Measurements from ENCODE around the gene USP10.

DNA sequence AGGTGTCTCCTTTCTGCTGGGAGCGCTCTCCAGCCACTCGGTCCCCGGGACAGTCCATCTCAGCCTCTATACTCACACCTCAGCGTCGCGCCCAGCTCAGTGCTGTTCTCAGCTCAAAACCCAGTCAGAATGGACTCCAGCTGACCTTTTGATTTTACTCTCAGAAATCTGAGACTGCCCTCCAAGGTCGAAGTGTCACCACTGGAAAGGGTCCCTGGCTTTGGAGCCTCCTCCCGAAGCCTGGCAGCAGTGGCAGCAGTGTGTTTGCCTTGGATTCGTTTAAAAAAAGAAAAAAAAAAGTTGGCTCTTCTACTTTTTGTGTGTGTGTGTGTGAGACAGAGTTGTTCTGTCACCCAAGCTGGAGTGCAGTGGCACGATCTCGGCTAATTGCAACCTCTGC lies 41.1 kb upstream of the USP10 start:
- TF ChIP-seq, protein P1, sequence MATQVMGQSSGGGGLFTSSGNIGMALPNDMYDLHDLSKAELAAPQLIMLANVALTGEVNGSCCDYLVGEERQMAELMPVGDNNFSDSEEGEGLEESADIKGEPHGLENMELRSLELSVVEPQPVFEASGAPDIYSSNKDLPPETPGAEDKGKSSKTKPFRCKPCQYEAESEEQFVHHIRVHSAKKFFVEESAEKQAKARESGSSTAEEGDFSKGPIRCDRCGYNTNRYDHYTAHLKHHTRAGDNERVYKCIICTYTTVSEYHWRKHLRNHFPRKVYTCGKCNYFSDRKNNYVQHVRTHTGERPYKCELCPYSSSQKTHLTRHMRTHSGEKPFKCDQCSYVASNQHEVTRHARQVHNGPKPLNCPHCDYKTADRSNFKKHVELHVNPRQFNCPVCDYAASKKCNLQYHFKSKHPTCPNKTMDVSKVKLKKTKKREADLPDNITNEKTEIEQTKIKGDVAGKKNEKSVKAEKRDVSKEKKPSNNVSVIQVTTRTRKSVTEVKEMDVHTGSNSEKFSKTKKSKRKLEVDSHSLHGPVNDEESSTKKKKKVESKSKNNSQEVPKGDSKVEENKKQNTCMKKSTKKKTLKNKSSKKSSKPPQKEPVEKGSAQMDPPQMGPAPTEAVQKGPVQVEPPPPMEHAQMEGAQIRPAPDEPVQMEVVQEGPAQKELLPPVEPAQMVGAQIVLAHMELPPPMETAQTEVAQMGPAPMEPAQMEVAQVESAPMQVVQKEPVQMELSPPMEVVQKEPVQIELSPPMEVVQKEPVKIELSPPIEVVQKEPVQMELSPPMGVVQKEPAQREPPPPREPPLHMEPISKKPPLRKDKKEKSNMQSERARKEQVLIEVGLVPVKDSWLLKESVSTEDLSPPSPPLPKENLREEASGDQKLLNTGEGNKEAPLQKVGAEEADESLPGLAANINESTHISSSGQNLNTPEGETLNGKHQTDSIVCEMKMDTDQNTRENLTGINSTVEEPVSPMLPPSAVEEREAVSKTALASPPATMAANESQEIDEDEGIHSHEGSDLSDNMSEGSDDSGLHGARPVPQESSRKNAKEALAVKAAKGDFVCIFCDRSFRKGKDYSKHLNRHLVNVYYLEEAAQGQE (IDR thresholded peaks at IDR 0.05; ENCODE audit: insufficient read depth in 1 of 2, low read depth in 2 of 2, low read length in 2 of 2): no peak
- TF ChIP-seq POLR2AphosphoS5 (IDR thresholded peaks at IDR 0.05; ENCODE audit: low read depth, low read length): no peak

Data from PFSK-1 (cell line).